Thoracic aorta (tissue), 2 donors: ENCODE measurements around the gene EGR1. TPM values are rescaled to one million over a fixed set of nuclear protein-coding genes. Genes with fewer than 3 reads are reported as not detected.
A peak's percentile ranks its signal among the peaks of the same experiment; 100 is the strongest.

Experiments
- ATAC-seq: fragments of 150-250 bp; one replicate; pipeline ENCODE4 v1.8.0; 2017; ENCODE audit warnings: low read depth; ENCODE audit not compliant: insufficient number of reproducible peaks, low FRiP score
- DNase-seq: peaks from one replicate; pipeline ENCODE4 v3.0.0-alpha.2; 2020; ENCODE audit warnings: low spot score
- H3K27ac ChIP-seq, 2 donors: fragments of 200-600 bp; sonication (generic); 1 replicate in 1 of 2; 2 replicates in 1 of 2; pipeline ENCODE4 v1.5.1; 2016; ENCODE audit warnings: mild to moderate bottlenecking in 2 of 2, moderate library complexity in 2 of 2
- H3K27me3 ChIP-seq: fragments of 200-600 bp; sonication (generic); replicated peaks from 2 replicates; pipeline ENCODE4 v1.6.0; 2016; ENCODE audit warnings: mild to moderate bottlenecking; ENCODE audit not compliant: insufficient read depth
- H3K36me3 ChIP-seq: fragments of 200-600 bp; sonication (generic); one replicate; pipeline ENCODE4 v1.5.1; 2016
- H3K4me1 ChIP-seq, 2 donors: fragments of 200-600 bp; sonication (generic); 1 replicate in 1 of 2; 2 replicates in 1 of 2; pipeline versions ENCODE4 v1.5.1 to v1.6.0; 2016; ENCODE audit warnings: low read depth in 2 of 2, mild to moderate bottlenecking in 1 of 2; ENCODE audit not compliant: control insufficient read depth in 1 of 2
- H3K4me3 ChIP-seq: fragments of 200-600 bp; sonication (generic); 2 replicates; pipeline ENCODE4 v1.5.1; 2016; ENCODE audit warnings: mild to moderate bottlenecking
- H3K9me3 ChIP-seq: fragments of 200-600 bp; sonication (generic); 2 replicates; pipeline ENCODE4 v1.5.1; 2016
- CTCF ChIP-seq: fragments of 200-600 bp; sonication (generic); IDR thresholded peaks from one replicate; pipeline ENCODE4 v1.5.1; 2019; ENCODE audit warnings: antibody characterized with exemption
- total RNA-seq, 2 donors: library from RNA; depleted of rRNA; stranded (reverse); fragments of >200 nt; gene quantifications; one replicate each; pipeline versions ENCODE4 v1.1.0 to v1.2.3, GENCODE V29; 2016

Gene EGR1
- total RNA-seq, 2 donors from 2014 or later, result 98.3 to 340 TPM

GRCh38 chr5:138448481-138449398 lies 16.5 kb upstream of the EGR1 start:
- peaks cover 0 to 12% of the 10 kb centered on the region in 2 donors for H3K4me1 ChIP-seq
- DNase-seq (no peak), ATAC-seq (no peak)
- no peaks in the 10 kb centered on the region for H3K27me3 ChIP-seq
- no peaks in the 10 kb centered on the region for H3K36me3 ChIP-seq
- no peaks in the 10 kb centered on the region for H3K9me3 ChIP-seq
- H3K4me3 ChIP-seq, result no peak overlapping the region
- TF ChIP-seq CTCF, result no peak
- no peak overlapping the region for H3K27ac ChIP-seq

- Histone ChIP-seq H3K27ac (no peak overlapping the region), H3K9me3 (no peaks in the 10 kb centered on the region), H3K36me3 (no peaks in the 10 kb centered on the region), H3K4me3 (peak overlapping the region; percentile 46), H3K27me3 (no peaks in the 10 kb centered on the region), H3K4me1 (peaks cover 0 to 12% of the 10 kb centered on the region in 2 donors)
- DNase-seq (peak; percentile 69), ATAC-seq (peak; percentile 77)
- TF ChIP-seq CTCF, result peak; percentile 94
These were observed 15.6 kb upstream of the EGR1 start for GRCh38 chr5:138449501-138450239.

- no peak for TF ChIP-seq CTCF
- no peak overlapping the region for H3K4me3 ChIP-seq
- H3K4me1 ChIP-seq, result peaks cover 0 to 12% of the 10 kb centered on the region in 2 donors
- H3K27me3 ChIP-seq, result no peaks in the 10 kb centered on the region
- no peak for ATAC-seq
- no peak overlapping the region for H3K27ac ChIP-seq
- no peaks in the 10 kb centered on the region for H3K9me3 ChIP-seq
- H3K36me3 ChIP-seq, result no peaks in the 10 kb centered on the region
- DNase-seq, result no peak
These were observed 14.3 kb upstream of the EGR1 start for GRCh38 chr5:138450971-138451370.

GRCh38 chr5:138452720-138453119 lies 12.6 kb upstream of the EGR1 start:
- Histone ChIP-seq H3K27ac (no peak overlapping the region), H3K36me3 (no peaks in the 10 kb centered on the region), H3K4me3 (no peak overlapping the region), H3K27me3 (no peaks in the 10 kb centered on the region), H3K4me1 (peaks cover 0 to 12% of the 10 kb centered on the region in 2 donors), H3K9me3 (no peaks in the 10 kb centered on the region)
- TF ChIP-seq CTCF, result no peak
- no peak for DNase-seq
- ATAC-seq, result no peak

- no peak for DNase-seq
- peaks cover 4 to 20% of the 10 kb centered on the region in 2 donors for H3K4me1 ChIP-seq
- H3K4me3 ChIP-seq, result no peak overlapping the region
- H3K27ac ChIP-seq, result no peak overlapping the region
- no peaks in the 10 kb centered on the region for H3K9me3 ChIP-seq
- no peak for ATAC-seq
- no peak for TF ChIP-seq CTCF
- H3K36me3 ChIP-seq, result no peaks in the 10 kb centered on the region
- no peaks in the 10 kb centered on the region for H3K27me3 ChIP-seq
These were observed 11.7 kb upstream of the EGR1 start for GRCh38 chr5:138453590-138453989.
